ENCODE results near the gene ITGAV.

The ITGAV gene

DNA sequence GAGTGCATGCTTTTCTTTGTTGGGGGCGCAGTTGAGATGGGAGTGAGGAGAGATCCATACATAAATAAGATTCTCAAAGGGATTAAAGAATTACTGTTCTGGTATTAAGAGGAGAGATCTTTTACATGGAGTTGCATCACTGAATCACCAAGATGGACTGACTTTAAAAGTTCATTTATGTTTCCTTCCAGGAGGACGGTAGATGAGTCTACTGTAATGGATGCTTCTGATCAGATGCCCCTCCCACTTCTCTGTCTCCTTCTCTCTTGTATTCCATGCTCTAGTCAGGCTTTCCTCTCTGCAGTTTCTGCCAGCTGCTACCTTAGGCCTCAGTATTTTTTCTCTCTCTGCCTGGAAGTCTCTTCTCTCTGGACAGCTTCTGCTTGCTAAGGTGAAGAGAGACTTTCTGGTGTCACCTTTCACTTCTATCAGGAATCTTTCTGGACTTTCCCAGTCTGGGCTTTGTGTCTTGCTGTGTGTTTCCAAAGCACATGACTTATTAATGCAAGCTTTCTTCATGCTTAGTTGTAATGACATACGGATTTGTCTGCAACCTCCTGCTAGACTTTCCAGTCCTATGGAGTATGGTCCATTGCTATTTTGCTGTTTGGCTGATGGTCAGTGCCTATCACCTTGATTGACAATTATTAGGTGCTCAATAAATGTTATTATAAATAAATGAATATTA lies 127.6 kb downstream of the ITGAV start:
- DNase-seq (ENCODE audit: low read depth), result no peak

DNA sequence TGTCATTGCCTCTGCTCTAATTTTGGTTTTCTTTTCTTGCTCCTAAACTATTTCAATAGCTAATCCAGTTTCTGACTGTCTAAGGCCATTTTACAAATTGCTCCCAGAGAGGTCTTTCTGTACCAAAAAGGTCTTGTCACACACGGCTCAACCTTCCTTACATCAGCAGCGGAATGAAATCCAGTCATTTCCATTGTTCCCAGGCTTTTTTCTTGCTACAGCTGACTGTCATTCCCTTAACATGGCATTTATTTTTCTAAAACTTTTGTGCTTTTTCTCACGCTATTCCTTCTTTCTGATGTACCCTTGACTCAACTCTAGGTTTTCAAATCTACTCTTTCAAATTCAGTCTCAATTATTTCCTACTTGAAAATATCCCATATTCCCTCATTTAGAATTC lies 128.3 kb downstream of the ITGAV start:
- TF ChIP-seq, protein P1, sequence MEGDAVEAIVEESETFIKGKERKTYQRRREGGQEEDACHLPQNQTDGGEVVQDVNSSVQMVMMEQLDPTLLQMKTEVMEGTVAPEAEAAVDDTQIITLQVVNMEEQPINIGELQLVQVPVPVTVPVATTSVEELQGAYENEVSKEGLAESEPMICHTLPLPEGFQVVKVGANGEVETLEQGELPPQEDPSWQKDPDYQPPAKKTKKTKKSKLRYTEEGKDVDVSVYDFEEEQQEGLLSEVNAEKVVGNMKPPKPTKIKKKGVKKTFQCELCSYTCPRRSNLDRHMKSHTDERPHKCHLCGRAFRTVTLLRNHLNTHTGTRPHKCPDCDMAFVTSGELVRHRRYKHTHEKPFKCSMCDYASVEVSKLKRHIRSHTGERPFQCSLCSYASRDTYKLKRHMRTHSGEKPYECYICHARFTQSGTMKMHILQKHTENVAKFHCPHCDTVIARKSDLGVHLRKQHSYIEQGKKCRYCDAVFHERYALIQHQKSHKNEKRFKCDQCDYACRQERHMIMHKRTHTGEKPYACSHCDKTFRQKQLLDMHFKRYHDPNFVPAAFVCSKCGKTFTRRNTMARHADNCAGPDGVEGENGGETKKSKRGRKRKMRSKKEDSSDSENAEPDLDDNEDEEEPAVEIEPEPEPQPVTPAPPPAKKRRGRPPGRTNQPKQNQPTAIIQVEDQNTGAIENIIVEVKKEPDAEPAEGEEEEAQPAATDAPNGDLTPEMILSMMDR (IDR thresholded peaks at IDR 0.05; ENCODE audit: low read depth, low read length, missing control alignments), result no peak

More for the DNA sequence above, 127.6 kb downstream of the ITGAV start:
- no peak overlapping the region for H3K4me3 ChIP-seq (ENCODE audit: low read depth, low read length)
- TF ChIP-seq, protein P1 (IDR thresholded peaks at IDR 0.05; ENCODE audit: low read depth, low read length, missing control alignments), result no peak

DNA sequence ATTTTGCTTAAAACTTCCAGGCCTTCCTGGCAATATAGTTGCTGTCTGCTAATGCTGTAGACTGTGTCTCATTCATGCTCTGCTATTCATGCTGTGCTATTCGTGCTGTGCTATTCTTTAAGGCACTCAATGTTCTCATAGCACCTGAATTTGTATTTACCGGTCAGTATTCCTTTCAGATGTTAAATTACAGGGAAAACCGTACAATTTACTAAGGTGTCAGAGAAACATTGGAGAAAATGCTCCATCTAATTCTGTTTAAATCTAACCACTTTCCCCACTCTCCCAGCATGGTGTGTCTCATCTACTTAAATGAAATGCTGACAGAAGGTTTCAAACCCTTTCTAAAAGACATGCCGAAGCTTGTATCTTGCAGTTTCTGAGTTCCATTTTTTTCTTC lies 129.0 kb downstream of the ITGAV start:
- no peak for DNase-seq (ENCODE audit: low read depth)
- TF ChIP-seq, protein P1 (IDR thresholded peaks at IDR 0.05; ENCODE audit: low read depth, low read length, missing control alignments), result no peak
- no peak overlapping the region for H3K4me3 ChIP-seq (ENCODE audit: low read depth, low read length)

More for the DNA sequence above, 128.3 kb downstream of the ITGAV start:
- H3K4me3 ChIP-seq (ENCODE audit: low read depth, low read length), result no peak overlapping the region
- no peak for DNase-seq (ENCODE audit: low read depth)

DNA sequence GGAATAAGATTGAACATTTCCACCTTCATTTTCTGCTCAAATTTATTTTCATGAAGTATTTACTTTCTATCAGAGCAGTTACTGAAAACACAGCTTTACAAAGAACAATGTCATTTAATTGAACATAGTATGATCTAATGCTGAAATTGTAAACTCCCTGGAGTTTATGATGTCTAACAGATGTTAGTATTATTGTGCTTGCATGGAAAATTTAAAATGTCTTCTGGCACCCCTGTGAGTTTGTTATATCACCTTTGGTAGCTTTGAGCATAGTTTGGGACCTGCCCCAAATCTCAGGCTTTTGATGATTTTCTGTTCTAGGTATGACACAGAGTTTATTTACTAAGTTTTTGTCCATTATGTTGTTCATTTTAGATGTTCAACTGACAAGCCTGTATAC lies 132.1 kb downstream of the ITGAV start:
- TF ChIP-seq, protein P1 (IDR thresholded peaks at IDR 0.05; ENCODE audit: low read depth, low read length, missing control alignments), result no peak
- no peak overlapping the region for H3K4me3 ChIP-seq (ENCODE audit: low read depth, low read length)
- DNase-seq (ENCODE audit: low read depth), result no peak

DNA sequence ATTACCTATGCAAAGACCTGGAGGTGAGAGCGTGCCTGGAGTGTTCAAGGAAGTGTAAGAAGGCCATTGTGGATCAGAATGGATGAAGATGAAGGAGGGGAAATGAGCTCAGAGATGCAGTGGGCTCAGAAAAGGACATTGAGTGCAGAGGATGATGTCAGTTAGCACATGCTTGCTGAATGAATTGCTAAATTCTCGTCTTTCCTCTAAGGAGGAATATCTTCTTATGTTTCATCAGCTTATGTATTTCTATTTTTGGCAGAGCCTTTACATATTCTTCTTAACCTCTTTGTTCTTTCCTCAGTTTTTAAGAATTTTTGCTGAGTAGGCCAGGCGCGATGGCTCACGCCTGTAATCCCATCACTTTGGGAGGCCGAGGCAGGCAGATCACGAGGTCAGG lies 134.9 kb downstream of the ITGAV start:
- H3K4me3 ChIP-seq (ENCODE audit: low read depth, low read length), result no peak overlapping the region
- TF ChIP-seq, protein P1 (IDR thresholded peaks at IDR 0.05; ENCODE audit: low read depth, low read length, missing control alignments), result no peak
- DNase-seq (ENCODE audit: low read depth), result no peak

DNA sequence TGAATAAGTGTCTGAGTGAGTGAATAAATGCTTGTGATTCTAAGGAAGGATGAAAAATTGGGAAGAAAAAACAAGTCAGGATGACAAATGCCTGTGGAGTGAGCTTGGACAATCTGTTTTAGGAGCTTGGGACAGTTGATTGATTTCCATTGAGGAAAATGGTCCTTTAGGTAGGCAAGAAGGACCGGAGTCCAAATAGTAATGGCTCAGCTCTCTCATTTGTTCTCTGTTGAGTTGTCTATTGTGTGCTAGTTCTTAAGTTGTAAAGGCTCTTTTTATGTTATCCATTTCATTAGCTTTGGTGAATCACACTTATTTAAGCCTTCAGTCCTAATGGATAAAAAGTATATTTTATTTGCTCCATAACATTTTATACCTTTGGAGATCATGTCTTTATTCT lies 135.9 kb downstream of the ITGAV start:
- DNase-seq (ENCODE audit: low read depth), result no peak
- TF ChIP-seq, protein P1 (IDR thresholded peaks at IDR 0.05; ENCODE audit: low read depth, low read length, missing control alignments), result no peak
- no peak overlapping the region for H3K4me3 ChIP-seq (ENCODE audit: low read depth, low read length)

DNA sequence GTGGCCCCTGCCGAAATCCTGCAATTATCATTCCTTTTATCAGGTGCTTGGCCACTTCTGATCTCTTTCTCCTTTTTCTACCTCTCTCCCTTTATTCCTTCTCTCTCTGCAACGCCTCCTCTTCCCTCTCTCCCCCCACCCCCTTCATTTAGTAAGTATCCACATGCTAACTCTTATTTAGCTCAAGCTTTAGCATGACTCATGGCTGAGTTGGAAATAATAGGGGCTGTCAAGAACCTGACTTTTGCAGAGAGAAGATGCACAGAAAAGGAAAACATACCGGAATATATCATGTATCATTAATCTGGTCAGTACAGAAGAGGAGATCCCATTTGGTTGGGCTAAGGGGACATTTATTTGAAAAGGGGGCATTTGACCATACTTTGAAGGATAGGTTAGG lies 137.1 kb downstream of the ITGAV start:
- no peak overlapping the region for H3K4me3 ChIP-seq (ENCODE audit: low read depth, low read length)
- DNase-seq (ENCODE audit: low read depth), result no peak
- TF ChIP-seq, protein P1 (IDR thresholded peaks at IDR 0.05; ENCODE audit: low read depth, low read length, missing control alignments), result no peak
